HTR-8/SVneo (cell line): ENCODE measurements around the gene DUSP18.
"Not testable (repeated sequence)": the region's sequence is repeated elsewhere in the genome, so short reads cannot be mapped to it uniquely, and the experiment has no call there.

Experiments
- DNase-seq: peaks from one replicate; pipeline ENCODE4 v3.0.0; 2011; ENCODE audit warnings: low spot score, mixed read lengths; ENCODE audit not compliant: insufficient read length
- FAIRE-seq: peaks from 2 replicates; lab custom pipeline; 2011; peaks lifted over from hg19 to GRCh38; lab: Jason Lieb, UNC

Gene DUSP18

GRCh38 chr22:30667494-30668385 is at the start of gene DUSP18:
Gene DUSP18 (minus strand): TSS chr22:30667875. CDS start chr22:30664003, 3,872 bp downstream.
- DNase-seq (peak; percentile 92), FAIRE-seq (peak; percentile 91)

GRCh38 chr22:30714062-30714461 is 46.4 kb upstream of the DUSP18 start:
- FAIRE-seq (no peak), DNase-seq (no peak)

- DNase-seq = no peak
- no peak for FAIRE-seq
These were observed 44.4 kb upstream of the DUSP18 start for GRCh38 chr22:30712094-30712493.

- DNase-seq, FAIRE-seq: not testable (repeated sequence)
These were observed 42.3 kb upstream of the DUSP18 start for GRCh38 chr22:30709980-30710379.

- FAIRE-seq (no peak), DNase-seq (no peak)
These were observed 38.3 kb upstream of the DUSP18 start for GRCh38 chr22:30705710-30706651.

GRCh38 chr22:30704978-30705377 is 37.3 kb upstream of the DUSP18 start:
- FAIRE-seq (no peak), DNase-seq (no peak)

GRCh38 chr22:30702856-30703255 is 35.2 kb upstream of the DUSP18 start:
- no peak for FAIRE-seq
- no peak for DNase-seq

- peak; percentile 44 for FAIRE-seq
- peak; percentile 35 for DNase-seq
These were observed 34.2 kb upstream of the DUSP18 start for GRCh38 chr22:30701872-30702271.

GRCh38 chr22:30697975-30698374 is 30.3 kb upstream of the DUSP18 start:
- FAIRE-seq = no peak
- no peak for DNase-seq

- DNase-seq (no peak), FAIRE-seq (no peak)
These were observed 28.4 kb upstream of the DUSP18 start for GRCh38 chr22:30695871-30696655.

- no peak for DNase-seq
- no peak for FAIRE-seq
These were observed 27.7 kb upstream of the DUSP18 start for GRCh38 chr22:30695351-30695851.

GRCh38 chr22:30694640-30695350 is 27.1 kb upstream of the DUSP18 start, which contains the start of gene OSBP2:
Gene OSBP2 (plus strand): TSS chr22:30694874. CDS start chr22:30694910, 36 bp downstream.
- no peak for FAIRE-seq
- DNase-seq = no peak

GRCh38 chr22:30694171-30694639 is 26.5 kb upstream of the DUSP18 start:
- FAIRE-seq (no peak), DNase-seq (peak; percentile 41)

GRCh38 chr22:30691204-30691603 is 23.5 kb upstream of the DUSP18 start:
- no peak for DNase-seq
- FAIRE-seq = no peak

- FAIRE-seq (no peak), DNase-seq (no peak)
These were observed 21.9 kb upstream of the DUSP18 start for GRCh38 chr22:30689622-30690021.

- no peak for FAIRE-seq
- DNase-seq = no peak
These were observed 19.7 kb upstream of the DUSP18 start for GRCh38 chr22:30687358-30687757.

GRCh38 chr22:30685178-30685577 is 17.5 kb upstream of the DUSP18 start:
- DNase-seq (no peak), FAIRE-seq (no peak)

GRCh38 chr22:30681831-30682230 is 14.2 kb upstream of the DUSP18 start:
- no peak for DNase-seq
- FAIRE-seq = no peak
